Osteocyte (in vitro differentiated cells): Measurements from ENCODE around the gene RPS21. TPM values are rescaled to one million over a fixed set of nuclear protein-coding genes. Genes with fewer than 3 reads are reported as not detected.

Experiments
- DNase-seq: peaks from one replicate; pipeline ENCODE4 v3.0.0; 2021; ENCODE audit warnings: mixed read lengths; ENCODE audit not compliant: unreplicated experiment; ENCODE audit errors: extremely low spot score
- H3K27ac Mint-ChIP-seq: one replicate; pipeline ENCODE4 v1.8.0; 2021; ENCODE audit warnings: mild to moderate bottlenecking, mixed read lengths; ENCODE audit not compliant: unreplicated experiment
- H3K27me3 Mint-ChIP-seq: one replicate; pipeline ENCODE4 v1.8.0; 2021; ENCODE audit warnings: mixed read lengths; ENCODE audit not compliant: unreplicated experiment
- H3K36me3 Mint-ChIP-seq: one replicate; pipeline ENCODE4 v1.8.0; 2021; ENCODE audit warnings: mixed read lengths; ENCODE audit not compliant: unreplicated experiment
- H3K4me1 Mint-ChIP-seq: one replicate; pipeline ENCODE4 v1.8.0; 2021; ENCODE audit warnings: mixed read lengths; ENCODE audit not compliant: unreplicated experiment
- H3K4me3 Mint-ChIP-seq: one replicate; pipeline ENCODE4 v1.8.0; 2021; ENCODE audit warnings: mild to moderate bottlenecking, moderate library complexity, mixed read lengths; ENCODE audit not compliant: unreplicated experiment
- H3K9me3 Mint-ChIP-seq: one replicate; pipeline ENCODE4 v1.8.0; 2021; ENCODE audit warnings: mixed read lengths; ENCODE audit not compliant: unreplicated experiment
- CTCF ChIP-seq: fragments of 200-600 bp; sonication (generic); IDR thresholded peaks from 2 replicates; pipeline ENCODE4 v1.5.0; 2021; ENCODE audit warnings: antibody characterized with exemption, mild to moderate bottlenecking, moderate library complexity
- total RNA-seq: library from RNA; stranded (reverse); gene quantifications from 2 replicates; pipeline ENCODE4 v1.2.1, GENCODE V29; 2021

Gene RPS21
- total RNA-seq, 1 donor from 2014 or later: 1,013 TPM

GRCh38 chr20:62416651-62417637 is 30.0 kb downstream of the RPS21 start:
- no peaks in the 10 kb centered on the region for H3K9me3 Mint-ChIP-seq

GRCh38 chr20:62417981-62418708 is 31.2 kb downstream of the RPS21 start:
- Mint-ChIP-seq H3K36me3 (no peaks in the 10 kb centered on the region), H3K27ac (no peak overlapping the region), H3K4me3 (no peak overlapping the region), H3K4me1 (no peaks in the 10 kb centered on the region), H3K27me3 (no peaks in the 10 kb centered on the region), H3K9me3 (no peaks in the 10 kb centered on the region)
- DNase-seq: no peak
- no peak for TF ChIP-seq CTCF

More at GRCh38 chr20:62416651-62417637, 30.0 kb downstream of the RPS21 start:
- no peaks in the 10 kb centered on the region for H3K36me3 Mint-ChIP-seq
- no peak for TF ChIP-seq CTCF
- no peaks in the 10 kb centered on the region for H3K27me3 Mint-ChIP-seq
- no peak overlapping the region for H3K4me3 Mint-ChIP-seq
- H3K27ac Mint-ChIP-seq: no peak overlapping the region
- no peak for DNase-seq
- no peaks in the 10 kb centered on the region for H3K4me1 Mint-ChIP-seq

GRCh38 chr20:62418709-62419487 is 32.0 kb downstream of the RPS21 start:
- TF ChIP-seq CTCF: no peak
- no peak for DNase-seq
- H3K27ac Mint-ChIP-seq: no peak overlapping the region
- H3K36me3 Mint-ChIP-seq: no peaks in the 10 kb centered on the region
- no peak overlapping the region for H3K4me3 Mint-ChIP-seq
- no peaks in the 10 kb centered on the region for H3K27me3 Mint-ChIP-seq
- no peaks in the 10 kb centered on the region for H3K4me1 Mint-ChIP-seq
- H3K9me3 Mint-ChIP-seq: no peaks in the 10 kb centered on the region

- Mint-ChIP-seq H3K27ac (no peak overlapping the region), H3K4me3 (no peak overlapping the region), H3K4me1 (no peaks in the 10 kb centered on the region), H3K9me3 (no peaks in the 10 kb centered on the region), H3K27me3 (no peaks in the 10 kb centered on the region), H3K36me3 (no peaks in the 10 kb centered on the region)
- DNase-seq: no peak
- no peak for TF ChIP-seq CTCF
These were observed 32.9 kb downstream of the RPS21 start for GRCh38 chr20:62419759-62420158.
